Cortex of kidney (tissue), 1 donor: ENCODE measurements around the gene BANP.
"Not testable (repeated sequence)": the region's sequence is repeated elsewhere in the genome, so short reads cannot be mapped to it uniquely, and the experiment has no call there.

Experiments used
- DNase-seq: peaks from one replicate; lab custom pipeline; 2025; lab: John Stamatoyannopoulos, UW

The BANP gene

GRCh38 chr16:88016386-88016785 lies 65.2 kb downstream of the BANP start:
- DNase-seq = not testable (repeated sequence)

DNA sequence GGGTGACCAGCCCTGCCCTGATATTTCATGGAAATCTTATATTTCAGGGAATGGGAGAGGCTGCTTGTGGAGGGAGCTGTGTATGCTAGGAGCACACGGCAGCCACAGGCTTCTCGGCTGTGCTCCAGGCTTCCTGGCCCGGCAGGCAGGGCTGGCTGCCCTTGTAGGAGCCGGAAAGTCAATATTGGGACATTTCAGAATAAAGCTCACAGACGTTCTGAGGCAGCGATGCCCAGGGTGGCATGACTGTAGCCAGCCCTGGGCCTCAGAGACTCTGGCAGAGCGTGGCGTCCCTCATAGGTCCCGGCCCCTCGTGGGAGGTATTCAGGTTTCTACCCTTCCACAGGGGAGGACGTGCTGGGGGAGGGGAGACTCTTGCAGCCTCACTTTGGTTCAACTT lies 65.7 kb downstream of the BANP start:
- DNase-seq = no peak

DNA sequence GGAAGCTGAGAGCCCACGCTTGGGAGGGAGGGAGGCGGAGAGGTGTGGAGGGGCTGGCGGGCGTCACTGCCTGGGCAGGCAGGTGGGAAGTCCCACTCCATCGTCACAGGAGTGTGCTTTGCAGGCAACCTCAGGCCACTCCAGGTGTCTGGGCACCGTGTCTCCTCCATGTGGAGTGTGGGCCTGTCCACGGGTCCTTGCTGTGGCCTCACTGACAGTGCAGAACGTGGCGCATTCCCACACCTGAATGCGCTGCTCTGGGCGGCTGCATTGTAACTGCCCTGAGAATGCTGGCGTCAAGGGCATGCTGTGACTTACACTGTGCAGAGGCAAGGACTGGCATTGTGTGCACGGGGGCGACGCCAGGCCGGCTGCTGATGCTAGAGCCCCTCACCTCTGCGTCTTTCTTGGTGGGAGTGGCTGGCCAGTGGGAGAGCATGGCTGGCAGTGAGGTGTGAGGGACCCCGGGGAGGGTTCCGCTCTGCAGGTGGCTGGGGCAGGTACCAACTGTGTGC lies 66.4 kb downstream of the BANP start:
- DNase-seq = no peak

- DNase-seq = not testable (repeated sequence)
Observed at GRCh38 chr16:88018382-88018781, 67.1 kb downstream of the BANP start.

DNA sequence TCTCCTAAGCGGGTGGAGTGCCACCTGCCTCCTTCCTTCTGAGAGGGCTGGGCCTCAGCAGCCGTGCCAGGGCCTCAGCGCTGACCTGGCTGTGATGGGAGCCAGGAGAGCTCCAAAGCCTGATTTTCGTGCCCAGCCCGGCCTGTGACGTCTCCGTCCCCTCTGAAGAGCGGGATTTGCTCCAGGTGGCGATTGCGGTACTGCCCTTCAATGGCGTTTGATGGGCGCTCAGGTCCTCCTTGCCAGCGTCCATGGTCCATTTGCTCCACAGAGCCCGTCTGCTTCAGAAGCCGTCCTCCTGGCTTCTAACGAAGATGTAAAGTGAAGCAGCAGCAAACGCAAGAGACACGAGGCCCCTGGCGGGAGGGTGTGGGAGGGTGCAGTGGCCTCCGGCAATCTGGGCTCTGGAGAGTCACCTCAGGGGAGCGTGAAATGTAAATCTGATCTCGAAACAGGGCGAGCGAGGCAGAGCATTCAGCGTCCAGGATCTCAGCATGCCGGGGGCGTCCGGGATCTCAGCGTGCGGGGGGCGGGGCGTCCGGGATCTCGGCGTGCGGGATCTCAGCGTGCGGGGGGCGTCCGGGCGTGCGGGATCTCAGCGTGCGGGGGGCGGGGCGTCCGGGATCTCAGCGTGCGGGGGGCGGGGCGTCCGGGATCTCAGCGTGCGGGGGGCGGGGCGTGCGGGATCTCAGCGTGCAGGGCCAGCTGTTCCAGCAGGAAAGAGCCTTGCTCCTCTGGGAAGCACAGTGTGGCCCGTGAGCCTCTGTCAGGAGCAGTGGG lies 68.0 kb downstream of the BANP start:
- DNase-seq = not testable (repeated sequence)

DNA sequence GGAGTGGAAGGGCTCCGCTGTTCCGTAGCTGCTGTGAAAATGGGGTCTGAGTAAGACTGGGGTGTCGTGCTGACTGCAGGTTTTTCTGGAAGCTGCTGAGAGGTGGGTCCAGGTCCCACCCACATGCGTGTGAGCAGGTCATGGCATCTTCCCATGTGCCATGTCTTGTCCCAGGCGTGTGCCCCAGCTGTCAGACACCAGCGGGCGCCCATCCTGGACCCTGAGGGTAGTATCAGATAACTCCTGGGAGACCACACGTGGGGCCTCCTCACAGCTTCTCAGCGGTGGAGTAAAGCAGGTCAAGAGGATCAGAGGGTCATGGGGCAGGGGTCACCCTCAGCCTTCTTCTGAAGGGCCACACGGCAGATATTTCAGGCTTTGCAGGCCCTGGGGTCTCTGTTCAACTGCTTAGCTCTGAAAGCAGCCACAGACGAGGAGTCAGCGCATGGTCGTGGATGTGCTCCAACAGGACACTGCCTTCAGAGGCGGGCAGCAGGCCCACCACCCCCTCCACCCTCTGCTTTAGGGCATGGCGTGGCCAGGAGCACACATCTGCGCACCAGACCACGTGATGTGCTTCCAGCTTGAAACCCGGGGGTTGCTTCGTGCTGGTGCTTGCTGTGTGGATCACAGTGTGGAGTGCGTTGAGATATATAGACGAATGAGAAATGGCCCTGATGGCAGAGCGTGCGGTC lies 68.7 kb downstream of the BANP start:
- no peak for DNase-seq

DNA sequence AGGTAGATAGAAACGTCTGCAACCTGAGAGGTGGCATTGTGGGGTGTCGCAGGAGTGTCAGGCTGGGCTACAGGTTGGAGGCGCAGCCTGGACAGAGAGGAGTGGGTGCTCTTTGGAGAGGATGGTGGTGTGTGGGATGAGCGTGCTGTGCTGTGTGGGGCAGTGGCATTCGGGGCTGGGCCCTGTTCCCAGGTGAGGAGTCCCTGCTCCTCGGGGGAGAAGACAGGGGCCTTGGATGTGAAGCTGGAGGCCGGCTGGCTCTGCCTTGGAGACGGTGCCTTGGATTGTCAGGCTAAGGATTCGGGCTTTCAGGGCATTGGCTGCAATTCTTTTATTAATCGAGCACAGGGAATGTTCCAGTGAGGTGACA lies 69.3 kb downstream of the BANP start:
- no peak for DNase-seq

DNA sequence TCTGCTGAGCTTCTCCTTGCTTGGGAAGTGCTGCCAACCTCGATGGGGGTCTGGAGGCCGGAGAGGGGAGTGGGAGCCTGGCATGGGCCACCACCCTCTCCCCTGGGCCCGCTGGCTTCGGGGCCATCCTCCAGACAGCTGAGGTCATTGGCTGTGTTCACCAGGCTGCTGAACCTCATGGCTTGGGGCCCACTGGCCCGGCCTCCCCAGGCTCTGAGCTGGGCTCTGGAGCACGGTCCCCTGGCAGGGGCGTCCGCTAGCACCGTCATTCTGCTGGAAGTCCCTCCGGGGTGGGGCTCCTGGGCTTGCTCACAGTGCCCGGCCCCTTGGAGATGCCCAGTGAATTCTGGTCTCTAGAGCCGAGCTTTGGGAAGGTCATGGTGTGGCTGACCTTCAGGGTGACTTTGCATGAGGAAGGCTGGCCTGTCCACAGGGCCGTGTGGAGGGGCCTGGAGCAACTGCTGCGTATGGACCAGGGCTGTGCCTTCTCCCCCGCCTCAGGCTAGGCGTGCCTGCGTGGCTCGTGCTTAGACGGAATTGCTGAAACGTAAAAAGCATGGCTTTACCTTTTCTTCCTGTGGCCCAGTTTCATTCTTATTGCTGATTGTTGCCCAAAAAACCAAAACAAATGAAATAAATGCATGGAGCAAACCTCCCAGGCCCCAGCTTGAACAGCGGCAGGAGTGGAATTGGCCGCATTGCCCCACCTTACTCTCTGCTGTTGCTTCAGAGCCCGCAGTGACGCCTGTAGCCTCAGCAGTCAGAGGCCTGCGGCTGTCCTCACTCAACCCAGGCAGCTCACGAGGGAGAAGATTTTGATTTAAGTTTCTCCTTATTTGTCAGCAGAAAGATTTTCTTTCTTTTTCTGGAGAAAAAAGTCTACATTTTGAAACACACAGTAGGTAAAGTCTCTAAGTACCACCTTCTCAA lies 70.1 kb downstream of the BANP start:
- not testable (repeated sequence) for DNase-seq

GRCh38 chr16:88022076-88023042 lies 71.1 kb downstream of the BANP start:
- no peak for DNase-seq

DNA sequence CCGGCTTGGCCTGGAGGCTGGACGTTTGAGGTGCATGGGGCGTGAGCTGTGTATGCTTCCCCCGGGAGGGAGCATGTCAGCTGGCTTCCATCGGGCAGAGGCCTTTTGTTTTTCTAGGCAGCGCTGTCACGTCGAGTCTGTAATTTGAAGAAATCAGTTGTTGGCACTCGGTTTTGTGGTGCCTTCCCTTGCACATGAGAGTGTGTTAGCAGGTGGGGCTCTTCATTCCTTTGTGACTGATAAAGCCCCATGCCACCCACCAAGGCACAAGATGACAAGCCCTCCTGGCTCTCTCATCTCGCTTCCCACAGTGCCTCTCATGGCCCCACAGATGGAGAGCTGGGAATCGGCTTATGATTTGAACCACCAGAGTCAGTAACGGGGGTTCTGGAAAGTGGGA lies 72.1 kb downstream of the BANP start:
- no peak for DNase-seq

DNA sequence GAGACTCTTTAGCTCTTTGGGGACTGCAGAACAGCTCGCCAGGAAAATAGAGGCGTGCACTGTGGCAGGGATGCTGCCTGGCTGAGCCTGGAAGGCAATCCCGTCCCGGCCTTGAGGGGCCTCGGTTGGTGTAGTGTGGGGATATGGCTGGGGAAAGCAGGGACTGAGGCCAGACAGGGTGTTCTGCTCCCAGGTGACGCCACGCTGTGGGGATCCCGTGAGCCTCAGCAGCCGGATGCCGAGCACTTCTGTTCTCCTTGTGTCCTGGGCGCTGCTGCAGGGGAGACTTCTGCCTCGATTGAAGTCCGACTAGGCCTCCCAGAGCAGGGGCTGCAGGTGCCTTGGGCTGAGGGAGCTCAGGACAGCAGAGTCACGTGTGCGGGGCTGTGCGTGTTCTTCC lies 72.6 kb downstream of the BANP start:
- no peak for DNase-seq

DNA sequence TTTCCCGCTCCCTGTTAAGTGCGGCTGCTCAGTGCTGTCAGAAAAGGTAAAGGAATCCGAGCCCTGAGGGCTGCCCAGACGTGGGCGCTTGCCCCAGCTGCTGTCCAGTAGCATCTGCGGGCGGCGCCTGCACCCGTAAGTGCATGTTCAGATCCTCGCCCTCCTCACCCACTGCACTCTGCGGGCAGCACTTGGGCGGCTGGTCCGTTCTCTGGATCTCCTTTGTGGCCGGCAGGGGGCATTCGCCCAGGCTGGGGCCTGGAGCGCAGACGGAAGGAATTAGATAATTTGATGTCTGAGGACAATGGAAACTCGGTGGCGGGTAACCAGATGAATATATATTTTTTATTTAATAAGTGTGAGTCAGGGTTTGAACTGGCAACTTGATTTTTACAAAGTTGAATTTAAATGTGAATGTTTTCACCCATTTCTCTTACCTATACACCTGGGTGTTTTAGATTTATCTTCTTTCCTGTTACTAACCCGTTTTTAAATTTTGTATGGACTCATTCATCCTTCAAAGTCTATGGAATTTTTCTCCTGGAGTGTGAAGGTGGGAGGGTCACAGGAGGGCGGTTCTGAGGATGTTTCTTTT lies 73.4 kb downstream of the BANP start:
- not testable (repeated sequence) for DNase-seq

DNA sequence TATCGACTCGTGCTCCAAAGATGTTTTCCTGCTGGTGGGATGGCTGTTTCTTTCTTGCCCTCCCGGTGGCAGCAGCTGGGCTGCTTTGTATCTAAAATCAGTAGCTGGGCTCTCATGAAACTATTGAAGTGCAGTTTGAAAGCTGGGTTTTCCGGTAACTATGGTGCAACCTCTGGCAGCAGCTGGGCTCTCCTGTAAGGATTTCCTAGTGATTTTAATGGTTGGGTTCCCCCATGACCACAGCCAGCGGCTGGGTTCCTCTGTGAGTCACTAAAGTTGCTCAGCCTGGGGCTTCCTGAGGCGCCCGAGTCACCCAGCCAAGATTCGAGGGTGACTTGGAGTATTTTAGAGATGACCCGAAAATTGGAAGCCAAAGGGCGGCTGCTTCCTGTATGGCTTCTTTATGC lies 73.9 kb downstream of the BANP start:
- not testable (repeated sequence) for DNase-seq

DNA sequence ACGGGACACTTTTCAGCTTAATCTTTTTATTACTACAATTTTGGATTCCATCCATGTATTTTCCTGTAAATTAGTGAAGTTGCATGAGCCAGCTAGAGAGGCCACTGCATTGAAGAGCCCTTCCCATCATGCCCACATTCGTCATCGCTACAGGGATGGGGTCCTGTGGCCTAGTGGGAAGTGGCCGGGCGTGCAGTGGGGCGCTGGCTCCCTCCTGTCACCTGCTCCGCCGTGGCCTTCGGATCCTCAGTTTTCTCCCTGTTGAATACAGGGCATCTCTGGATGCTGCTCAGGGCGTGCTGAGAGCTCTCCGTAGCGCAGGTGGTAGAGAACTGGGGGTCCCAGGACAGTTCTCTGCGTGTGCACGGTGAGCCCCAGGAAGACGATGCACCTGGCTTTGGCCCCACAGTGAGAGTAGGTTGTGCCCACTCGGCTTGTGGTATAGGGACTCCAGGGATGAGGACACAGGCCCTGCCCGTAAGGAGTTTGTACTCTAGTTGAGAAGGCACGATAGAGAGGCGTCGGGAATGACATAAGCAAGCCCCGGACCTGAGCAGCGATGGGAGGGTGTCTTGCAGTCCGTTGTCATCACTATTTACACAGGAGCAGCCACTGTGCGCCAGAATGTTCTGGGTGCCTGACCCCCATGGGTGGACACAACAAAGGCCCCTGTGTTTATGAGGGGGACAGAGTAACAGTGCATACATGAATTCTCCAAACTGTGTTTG lies 74.8 kb downstream of the BANP start:
- not testable (repeated sequence) for DNase-seq

- no peak for DNase-seq
Observed at GRCh38 chr16:88026964-88027938, 76.0 kb downstream of the BANP start.

DNA sequence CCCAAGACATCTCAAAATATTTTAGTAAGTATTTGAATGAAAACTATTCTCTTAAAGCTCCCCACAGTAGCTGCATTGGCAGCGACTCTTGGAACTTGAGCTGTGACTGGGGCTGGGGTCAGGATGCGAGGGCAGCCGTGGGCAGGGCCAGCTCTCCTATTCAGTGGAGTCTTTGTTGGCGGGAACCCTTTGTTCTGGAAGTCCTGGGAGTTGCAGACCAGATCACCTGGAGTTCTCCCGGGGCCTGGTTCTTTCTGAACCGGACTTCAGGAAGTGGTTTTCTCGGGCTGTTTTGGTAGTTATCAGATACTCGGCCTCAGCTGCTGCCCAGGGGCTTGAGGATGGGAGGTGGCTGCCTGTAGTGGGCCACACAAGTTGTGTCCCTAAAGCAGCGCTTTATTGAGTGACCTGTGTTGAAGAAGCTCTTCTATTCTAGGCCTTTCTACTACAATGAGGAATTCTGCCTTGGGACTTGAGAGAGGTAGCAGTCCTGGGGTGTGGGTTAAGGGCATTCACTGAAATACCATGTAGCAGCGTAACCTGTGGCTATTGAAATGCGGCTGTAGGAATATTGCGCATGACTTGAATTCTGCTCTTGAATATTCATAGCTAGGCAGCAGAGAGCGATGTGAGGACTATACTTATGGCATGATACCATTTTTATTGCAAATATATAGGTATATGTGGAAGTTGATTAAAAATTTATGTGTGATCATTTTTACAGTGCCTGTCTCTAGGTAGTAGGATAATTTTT lies 77.1 kb downstream of the BANP start:
- not testable (repeated sequence) for DNase-seq

DNA sequence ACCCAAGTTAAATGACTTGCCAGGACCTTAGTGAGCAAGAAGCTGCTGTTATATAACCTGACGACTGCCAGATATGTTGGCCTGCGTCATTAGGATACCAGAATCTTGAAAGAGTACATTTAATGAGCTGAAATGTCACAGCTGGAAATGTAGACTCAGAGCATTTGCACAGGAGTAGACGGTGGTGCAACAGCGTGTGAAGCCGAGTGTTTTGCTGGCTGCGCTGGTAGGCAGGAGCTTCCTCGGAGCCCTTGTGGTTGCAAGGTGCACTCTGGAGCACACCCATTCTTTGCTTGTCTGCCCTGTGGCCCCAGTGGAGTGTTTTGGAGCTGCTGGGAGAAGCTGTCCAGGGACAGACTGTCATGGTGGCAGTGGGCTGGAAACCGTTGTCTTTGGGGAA lies 79.3 kb downstream of the BANP start:
- DNase-seq = no peak

- not testable (repeated sequence) for DNase-seq
Observed at GRCh38 chr16:88030961-88031360, 79.7 kb downstream of the BANP start.
